HPDE6-E6E7 (cell line): ENCODE results near the gene DGAT2.
"Not testable (repeated sequence)": the region's sequence is repeated elsewhere in the genome, so short reads cannot be mapped to it uniquely, and the experiment has no call there.

Source experiments
- DNase-seq: peaks from one replicate; pipeline ENCODE4 v3.0.0; 2011; ENCODE audit warnings: missing footprints; ENCODE audit errors: extremely low spot score

DGAT2 gene, protein sequence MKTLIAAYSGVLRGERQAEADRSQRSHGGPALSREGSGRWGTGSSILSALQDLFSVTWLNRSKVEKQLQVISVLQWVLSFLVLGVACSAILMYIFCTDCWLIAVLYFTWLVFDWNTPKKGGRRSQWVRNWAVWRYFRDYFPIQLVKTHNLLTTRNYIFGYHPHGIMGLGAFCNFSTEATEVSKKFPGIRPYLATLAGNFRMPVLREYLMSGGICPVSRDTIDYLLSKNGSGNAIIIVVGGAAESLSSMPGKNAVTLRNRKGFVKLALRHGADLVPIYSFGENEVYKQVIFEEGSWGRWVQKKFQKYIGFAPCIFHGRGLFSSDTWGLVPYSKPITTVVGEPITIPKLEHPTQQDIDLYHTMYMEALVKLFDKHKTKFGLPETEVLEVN

DNA sequence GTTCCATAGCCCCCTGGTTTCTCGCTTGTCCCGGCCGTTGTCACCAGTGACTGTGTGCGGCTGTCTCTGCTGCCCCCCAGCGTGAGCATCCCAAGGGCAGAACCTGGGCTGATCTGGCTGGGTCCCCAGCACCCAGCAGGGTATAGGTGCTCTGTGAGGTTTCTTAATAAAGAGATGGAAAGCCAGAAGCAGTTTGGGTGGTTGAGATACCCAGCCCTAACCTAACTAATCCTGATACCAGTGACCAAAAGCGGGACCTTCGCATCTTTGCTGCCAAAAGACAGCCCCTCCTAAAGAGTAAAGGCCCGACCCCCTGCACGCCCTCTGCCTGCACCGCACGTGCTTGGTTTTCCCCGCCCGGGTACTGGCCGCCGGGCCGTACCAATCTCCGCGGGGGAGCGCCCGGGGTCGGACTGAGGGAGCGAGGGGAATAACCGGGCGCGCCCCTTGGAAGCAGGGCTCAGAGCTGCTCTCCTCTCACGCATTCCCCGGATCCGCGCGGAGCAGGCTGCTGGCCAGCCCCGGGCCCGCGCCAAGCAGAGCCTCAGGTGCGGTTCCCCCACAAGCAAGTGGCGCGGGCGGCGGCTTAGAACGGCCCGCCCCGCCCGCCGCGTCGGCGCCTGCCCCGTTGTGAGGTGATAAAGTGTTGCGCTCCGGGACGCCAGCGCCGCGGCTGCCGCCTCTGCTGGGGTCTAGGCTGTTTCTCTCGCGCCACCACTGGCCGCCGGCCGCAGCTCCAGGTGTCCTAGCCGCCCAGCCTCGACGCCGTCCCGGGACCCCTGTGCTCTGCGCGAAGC, at the start of gene DGAT2:
DGAT2 (plus strand) TSS at position 667 of the 797 bp plus-strand sequence. CDS start 214 bp downstream, outside the sequence.
- DNase-seq, result peak; percentile 73

DNA sequence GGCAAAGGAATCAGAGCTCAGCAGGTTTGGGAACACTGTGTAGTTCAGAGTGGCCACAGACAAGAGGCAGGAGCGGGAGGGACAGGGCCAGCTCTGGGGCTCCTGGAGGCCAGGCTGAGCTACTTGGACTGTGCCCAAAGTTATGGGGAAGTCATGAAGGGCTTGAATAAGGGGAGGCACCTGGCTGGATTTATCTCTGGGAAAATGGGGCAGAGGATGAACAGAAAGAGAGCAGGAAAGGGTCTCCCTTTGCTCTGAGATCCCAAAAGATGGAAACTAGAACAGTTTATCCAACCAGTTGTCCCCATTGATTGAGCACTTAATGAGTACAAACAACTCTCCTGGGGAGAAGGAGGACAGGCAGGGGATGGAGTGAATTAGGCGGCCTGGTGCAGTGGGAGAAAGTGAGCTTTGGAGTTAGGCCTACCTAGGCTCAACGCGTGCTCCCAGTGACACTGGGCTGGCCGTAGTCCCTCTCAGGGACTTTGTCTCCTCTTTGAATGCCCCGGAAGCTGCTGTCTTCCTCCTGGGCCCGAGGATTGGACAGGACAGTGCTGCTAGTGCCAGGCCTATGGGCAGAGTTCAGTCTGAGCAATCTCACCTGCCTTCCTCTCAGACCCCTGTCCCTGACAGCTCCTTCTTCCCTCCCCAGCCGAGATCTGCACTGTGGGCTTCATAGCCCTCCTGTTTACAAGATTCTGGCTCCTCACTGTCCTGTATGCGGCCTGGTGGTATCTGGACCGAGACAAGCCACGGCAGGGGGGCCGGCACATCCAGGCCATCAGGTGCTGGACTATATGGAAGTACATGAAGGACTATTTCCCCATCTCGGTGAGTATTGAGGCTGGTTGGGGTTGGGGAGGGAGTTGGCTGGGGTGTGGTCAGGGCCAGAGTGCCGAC, 49.0 kb upstream of the DGAT2 start:
- no peak for DNase-seq

DNA sequence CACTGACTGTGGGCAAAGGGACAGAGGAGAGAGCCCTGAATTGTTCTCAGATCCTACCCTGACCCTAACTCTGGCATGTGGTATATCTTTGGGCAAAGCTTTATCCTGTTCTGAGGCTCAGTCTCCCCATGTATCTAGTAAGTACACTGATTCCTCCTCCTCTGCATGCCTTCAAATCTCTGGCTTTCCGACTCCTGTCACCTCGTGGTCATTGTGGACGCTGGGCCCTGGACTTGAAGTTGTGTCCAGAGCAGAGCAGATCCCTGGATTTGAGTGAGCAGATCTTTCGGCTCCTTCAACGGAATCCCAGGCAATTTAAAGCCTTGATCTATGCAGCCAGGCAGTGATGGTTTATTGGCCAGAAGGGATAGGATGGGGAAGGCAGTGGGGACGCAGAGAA, 47.9 kb upstream of the DGAT2 start:
- no peak for DNase-seq

DNA sequence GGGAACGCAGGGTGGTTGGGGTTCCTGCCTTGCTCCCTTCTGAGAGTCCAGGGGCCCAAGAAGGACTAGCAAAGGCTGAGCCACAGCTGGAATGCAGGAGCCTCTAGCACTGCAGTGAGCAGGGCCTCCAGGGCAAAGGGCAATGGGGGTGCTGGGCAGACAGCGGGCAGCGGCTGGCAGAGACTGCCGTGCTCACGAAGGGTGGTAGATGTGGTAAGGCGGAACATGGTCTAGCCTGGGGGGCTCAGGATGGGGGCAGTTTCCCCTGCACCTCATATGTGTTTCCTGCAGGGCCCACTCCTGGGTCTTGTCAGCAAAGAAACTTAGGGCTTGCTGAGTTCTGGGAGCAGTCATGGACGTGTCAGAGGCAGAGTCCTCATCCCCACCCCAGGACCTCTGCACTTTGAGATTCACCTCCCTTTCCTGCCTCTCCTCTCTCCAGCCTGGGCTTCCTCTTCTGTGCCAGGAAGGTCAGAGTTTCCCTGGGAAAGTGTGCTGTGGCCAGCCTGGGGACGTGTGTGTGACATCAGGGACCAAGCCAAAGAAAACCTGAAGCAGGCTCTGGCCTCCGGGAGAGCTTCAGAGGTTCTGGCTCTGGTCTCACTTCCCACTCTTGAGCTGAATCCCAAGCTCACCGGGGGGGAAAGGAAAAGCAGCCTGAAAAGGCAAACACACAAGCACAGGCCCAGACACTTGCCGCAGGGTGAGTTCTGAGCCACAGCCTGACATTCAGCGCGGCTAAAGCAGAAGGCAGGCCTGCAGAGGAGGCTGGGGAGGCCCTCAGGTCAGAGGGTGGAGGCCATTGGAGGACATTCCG, 46.5 kb upstream of the DGAT2 start:
- DNase-seq, result no peak

DNA sequence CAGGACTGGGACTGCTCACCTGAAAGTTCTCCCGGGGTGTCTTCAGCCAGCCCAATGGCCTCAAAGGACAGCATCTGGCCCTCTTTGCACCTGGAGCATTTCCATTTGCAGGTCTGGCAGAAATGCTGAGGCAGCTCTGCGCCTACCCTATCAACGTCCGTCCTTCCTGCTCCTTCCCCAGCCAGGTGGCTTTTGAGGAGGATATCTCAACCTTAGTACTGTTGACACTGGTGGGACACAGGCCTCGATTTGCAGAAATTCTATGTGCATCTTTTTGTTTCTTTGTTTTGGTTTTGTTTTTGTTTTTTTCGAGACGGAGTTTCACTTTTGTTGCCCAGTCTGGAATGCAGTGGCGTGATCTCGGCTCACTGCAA, 45.9 kb upstream of the DGAT2 start:
- DNase-seq, result no peak

DNA sequence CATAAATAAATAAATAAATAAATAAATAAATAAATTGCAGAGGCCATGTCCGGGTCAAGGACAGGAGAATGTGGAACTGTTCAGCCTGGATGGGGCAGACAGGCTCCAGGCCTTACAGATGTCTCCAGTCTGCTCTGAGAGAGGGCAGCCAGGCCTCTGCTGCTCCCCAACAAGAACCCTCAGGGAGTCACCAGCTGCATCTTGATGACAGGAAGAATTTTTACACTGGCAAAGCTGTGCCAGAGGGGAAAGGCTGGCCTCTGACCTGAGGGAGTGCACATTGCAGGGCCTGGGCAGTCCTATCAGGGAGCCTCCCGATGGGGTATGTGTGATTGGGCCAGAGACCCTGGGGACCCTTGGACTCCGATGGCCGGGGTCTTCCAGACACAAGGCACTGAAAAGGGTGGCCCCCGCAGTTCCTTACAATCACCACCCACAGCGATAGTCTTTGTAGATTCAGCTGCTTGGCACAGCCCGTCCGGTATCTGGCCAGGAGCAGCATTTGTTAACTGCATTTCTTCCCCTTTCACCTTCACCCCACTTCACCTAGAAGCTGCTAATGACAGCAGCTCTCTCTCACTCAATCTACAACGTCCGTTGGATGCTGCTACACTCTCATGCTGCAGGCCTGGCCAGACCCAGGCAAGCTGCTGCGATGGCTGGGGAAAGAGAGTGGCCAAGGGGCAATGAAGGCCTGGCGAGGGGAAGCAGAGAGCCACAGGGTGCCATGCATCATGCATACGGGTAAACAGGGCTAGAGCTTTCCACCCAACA, 42.8 kb upstream of the DGAT2 start:
- no peak for DNase-seq

DNA sequence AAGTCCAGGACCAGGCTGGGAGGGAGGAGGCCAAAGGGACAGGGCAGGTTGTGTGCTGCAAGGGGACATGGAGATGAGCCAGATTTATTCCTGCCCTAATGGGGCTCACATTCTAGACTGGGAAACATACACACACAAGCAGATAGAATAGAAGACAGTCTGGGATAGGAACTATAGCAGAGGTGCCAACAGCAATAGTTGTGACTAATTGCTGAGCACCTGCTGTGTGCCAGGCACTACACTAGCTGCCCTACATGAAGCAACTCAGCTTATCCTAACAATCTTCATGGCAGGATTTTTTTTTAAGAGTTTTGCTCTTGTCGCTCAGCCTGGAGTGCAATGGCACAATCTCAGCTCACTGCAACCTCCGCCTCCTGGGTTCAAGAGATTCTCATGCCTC, 39.6 kb upstream of the DGAT2 start:
- no peak for DNase-seq

DNA sequence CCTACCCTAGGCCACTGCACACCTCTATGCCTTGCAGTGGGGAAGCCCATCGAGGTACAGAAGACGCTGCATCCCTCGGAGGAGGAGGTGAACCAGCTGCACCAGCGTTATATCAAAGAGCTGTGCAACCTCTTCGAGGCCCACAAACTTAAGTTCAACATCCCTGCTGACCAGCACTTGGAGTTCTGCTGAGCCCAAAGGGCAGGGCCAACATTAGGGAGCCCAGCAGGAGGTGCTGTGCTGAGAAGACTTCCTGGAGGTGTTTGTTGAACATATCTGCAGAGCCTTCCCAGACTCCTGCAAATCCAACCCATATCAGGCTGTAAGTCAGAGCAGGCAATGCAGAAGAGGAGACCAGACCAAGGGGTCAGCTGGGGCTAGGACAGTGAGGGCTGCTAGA, 37.5 kb upstream of the DGAT2 start:
- DNase-seq, result no peak

DNA sequence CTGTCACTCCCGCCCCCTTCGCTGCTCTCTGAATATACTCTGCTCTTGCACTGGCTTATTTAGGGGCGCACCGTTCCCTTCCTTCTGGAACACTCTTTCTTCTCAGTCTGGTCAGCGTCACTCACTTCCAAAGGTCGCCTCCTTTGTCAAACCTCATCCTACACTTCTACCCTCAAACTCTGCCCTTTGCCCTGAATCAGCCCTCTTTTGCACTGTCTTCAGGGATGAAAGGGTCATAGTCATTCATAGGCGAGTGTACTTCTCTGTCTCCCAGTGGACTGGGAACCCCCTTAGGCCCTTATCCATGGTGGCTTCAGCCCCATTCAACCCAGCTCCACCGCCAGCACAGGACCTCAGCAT, 35.5 kb upstream of the DGAT2 start:
- no peak for DNase-seq

DNA sequence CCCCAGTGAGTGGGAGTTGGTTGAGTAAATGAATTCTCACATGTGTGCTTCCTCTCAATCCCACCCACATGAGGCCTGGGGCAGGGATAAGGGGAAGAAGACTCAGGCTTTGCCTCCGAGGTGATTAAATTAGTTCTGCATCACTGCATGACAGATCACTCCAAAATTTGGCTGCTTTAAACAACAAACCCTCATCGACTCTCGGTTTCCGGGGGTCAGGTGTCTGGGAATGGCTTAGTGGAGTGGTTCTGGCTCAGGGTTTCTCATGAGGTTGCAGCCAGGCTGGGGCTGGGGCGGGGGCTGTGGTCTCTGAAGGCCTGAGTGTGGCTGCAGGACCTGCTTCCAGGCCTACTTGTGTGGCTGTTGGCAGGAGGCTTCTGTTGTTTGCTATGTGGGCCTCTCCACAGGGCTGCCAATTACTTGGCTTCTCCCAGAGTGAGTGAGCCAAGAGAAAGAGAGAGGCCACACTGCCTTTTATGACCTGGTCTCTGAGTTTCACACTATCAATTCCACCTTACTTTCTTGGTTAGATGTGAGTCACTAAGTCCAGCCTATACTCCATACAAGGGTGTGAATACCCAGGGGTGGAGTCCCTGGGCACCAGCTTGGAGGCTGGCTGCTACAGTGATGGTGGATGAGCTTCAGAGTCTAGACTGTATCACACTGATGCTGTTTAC, 35.0 kb upstream of the DGAT2 start:
- no peak for DNase-seq

DNA sequence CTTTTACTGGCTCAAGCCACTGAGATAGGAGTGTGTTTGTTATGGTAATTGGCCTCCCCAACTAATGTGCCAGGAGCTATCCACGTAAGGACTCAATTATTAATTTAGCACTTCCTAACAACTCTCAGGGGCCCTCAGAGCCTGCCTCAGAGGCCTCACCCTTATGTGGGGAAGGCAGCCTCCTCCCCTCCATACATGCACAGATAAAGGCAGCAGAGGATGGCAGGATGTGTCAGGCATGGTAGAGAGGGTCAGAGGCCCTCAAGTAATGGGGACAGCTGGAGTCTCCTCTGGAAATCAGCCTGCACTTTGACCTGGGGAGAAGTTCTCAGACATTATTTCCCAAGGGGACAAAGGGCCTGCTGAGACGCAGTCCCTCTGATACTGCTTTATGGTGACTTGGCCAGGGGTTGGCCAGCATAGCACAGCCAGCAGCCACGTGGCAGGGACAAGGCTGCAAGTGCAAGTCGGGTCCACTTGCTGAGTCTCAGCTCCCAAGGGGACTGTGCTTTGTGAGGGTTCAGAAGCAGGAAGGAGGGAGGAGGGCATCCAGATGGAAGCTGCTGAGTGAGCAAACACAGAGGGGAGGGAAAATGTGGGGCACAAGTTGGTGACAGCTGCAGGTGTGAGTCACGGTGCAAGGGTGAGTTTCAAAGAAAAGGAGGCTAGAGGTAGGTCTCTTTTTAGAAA, 33.9 kb upstream of the DGAT2 start:
- no peak for DNase-seq

DNA sequence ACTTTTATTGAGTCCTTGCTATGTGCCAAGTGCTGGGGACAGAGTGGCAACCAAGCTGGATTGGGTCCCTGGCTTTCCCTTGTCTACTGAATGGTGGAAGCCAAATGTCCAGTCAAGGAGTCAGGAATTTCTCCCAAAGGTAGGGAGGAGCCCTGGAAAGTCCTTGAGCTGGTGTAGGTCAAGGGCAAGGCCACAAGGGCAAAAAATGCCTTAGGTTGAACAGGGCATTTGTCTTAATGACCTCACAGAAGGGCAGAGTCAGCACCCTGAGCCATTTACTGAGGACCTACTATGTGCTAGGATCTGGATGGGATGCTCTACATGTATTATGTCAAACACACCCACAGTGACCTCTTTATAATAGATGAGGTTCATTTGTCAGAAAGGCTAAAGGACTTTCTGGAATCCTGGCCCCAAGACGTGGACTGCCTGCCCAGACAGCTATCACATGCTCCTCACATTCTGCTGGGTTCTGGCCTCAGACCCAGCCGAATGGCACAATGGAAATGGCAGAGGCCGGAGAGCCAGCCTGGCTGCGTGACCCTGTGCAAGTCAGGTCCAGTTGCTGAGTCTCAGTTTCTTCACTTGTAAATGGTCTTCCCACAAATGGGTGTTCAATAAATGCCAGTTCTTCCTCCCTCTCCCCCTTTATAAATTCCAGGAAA, 33.3 kb upstream of the DGAT2 start:
- no peak for DNase-seq

DNA sequence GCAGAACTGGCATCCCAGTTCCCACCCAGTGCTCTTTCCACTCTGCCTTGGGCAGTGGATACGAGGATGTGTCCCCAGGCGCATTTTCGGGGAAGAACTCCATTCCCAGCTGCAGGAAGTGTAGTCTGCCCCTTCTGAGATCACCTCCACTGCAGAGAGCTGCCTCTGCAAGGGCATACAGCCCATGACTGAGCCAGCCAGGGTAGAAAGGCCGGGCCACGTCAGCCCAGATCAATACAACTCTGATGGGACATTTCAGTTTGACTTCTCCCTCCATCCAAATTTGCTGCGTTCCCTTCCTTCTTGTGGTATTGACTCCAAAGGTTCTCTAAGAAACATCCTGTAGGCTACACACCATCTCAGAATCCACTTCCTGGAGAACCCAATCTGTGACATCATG, 31.3 kb upstream of the DGAT2 start:
- DNase-seq, result no peak

DNA sequence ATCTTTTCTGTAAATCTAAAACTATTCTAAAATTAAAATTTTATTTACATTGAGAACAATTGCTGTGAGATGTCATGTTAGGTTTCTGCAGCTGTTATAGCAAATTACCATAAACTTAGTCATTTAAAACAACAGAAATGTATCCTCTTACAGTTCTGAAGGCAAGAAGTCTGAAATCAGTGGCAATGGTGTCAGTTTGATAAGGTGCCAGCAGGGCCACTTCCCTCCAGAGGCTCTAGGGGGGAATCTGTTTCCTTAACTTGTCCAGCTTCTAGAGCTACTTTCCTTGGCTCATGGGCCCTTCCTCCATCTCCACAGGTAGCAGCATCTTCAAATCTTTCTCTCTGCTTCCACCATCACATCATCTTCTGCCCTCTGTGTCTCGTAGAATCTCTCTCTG, 27.9 kb upstream of the DGAT2 start:
- no peak for DNase-seq

DNA sequence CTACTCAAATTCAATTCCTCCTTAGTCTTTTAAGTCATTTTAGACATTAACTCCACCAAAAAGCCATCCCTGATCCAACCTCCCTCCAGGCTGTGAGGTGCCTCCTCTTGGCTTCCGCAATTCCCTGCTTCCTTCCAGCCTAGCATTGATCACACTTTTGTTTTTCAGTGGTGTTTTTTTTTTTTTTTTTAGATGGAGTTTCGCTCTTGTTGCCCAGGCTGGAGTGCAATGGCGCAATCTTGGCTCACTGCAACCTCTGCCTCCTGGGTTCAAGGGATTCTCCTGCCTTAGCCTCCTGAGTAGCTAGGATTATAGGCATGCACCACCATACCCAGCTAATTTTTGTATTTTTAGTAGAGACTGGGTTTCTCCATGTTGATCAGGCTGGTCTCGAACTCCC, 25.4 kb upstream of the DGAT2 start:
- not testable (repeated sequence) for DNase-seq

DNA sequence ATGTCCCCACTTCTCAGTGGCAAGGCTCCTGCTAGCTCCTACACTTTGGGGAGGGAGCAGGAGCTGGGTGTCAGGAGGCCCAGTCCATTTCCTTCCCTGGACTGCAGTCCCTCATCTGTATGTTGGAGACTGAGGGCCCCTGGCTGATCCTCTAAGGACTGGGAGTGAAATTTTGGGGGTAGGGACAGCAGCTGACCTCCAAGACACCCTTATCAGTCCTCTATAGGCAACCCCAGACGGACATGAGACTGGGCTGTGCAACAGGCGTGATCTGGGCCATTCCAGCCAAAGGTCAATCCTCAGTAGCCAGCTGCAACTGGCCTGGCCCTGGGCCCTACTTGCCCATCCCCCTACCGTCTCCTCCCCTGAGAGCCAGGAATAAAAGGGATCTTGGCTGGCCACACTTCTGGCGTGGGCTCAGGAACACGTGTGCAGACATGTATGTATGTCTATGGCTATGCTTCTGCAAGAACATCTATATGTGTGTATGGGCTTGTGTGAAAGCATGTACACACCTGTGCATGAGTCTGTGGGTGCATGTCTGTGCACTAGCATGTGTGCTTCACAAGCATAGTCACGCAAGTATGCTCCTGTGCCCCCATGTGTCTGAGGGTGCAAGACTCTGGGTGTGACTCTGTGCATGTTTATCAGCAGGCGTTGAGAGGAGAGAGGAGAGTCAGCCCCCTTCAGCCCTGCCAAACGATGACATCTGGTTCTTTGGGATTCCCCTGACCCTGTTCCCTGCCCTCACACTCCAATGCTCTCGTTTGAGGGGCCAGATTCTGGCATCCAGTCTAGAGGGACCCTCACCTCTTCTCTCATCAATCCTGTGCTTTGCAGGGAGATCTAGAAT, 24.6 kb upstream of the DGAT2 start:
- DNase-seq, result no peak

DNA sequence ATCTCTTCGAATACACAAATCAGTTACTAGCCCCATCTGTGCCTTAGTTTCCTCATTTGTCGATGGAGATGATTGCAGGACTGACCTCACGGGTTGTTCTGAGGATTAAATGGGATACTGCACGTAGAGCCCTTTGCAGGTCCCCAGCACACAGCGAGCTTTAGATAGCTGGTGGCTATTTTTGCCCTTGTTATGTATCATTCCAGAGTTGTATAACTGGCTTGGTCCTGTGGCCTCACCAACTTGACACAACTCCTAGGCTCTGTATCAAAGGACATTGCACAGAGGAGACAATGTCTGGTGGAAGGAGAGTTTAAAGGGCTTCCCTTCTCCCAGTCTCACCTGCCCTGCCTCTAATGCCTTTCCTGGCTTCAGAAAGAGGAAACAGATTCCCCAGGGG, 22.8 kb upstream of the DGAT2 start:
- DNase-seq, result no peak

DNA sequence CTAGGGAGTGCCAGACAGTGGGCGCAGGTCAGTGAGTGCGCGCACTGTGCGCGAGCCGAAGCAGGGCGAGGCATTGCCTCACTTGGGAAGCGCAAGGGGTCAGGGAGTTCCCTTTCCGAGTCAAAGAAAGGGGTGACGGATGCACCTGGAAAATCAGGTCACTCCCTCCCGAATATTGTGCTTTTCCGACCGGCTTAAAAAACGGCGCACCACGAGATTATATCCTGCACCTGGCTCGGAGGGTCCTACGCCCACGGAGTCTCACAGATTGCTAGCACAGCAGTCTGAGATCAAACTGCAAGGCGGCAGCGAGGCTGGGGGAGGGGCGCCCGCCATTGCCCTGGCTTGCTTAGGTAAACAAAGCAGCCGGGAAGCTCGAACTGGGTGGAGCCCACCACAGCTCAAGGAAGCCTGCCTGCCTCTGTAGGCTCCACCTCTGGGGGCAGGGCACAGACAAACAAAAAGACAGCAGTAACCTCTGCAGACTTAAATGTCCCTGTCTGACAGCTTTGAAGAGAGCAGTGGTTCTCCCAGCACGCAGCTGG, 19.8 kb upstream of the DGAT2 start:
- DNase-seq, result not testable (repeated sequence)
